NCI-H1048 (cell line): ENCODE data around the gene TTLL3.
"Not testable (repeated sequence)": the region's sequence is repeated elsewhere in the genome, so short reads cannot be mapped to it uniquely, and the experiment has no call there.

Experiments
- DNase-seq: peaks from one replicate; lab custom pipeline; 2025; lab: John Stamatoyannopoulos, UW

The TTLL3 gene

DNA sequence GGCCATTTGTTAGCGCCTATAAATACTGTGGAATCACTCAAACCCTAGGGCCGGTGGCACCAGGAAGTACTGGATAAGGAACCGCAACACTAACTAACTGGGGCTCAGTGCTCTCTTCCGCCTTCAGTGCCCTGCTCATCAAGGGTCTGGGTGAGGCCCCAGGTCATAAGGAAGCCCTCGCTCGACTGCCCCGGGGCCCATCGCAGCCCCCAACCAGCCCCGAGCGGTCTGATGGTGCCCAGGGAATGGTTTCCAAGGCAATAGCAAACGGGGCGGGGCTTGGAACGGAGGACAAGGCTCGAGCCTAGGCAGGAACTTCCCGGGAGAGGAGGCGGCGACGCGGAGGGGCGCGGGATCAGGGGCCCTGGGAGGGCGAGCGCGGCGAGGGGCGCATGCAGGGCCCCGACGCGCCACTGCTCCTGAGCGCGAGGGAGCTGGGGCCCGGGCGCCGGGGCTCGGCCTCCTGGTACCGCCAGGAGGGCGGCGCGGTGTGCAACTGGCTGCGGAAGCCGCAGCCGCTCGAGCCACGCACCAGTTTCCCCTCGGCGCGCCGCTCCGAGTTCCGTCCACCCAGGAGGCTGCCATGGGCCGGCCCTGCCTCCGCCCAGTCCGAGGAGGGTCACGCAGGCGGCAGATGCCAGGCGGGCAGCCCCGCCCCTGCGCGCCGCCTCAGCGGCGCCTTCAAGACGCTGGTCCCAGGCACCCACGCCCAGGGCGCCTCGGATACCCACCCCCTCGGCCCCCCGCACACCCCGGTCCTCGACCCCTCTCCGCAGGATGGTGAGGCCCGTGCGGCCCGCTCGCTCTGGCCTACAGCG, at the start of gene TTLL3:
TTLL3 (plus strand) TSS at position 648 of the 818 bp plus-strand sequence. CDS start 400 bp downstream, outside the sequence.
- no peak for DNase-seq

- no peak for DNase-seq
These were observed 49.1 kb upstream of the TTLL3 start for GRCh38 chr3:9760779-9761505.

GRCh38 chr3:9761919-9762318, 48.1 kb upstream of the TTLL3 start:
- no peak for DNase-seq

DNA sequence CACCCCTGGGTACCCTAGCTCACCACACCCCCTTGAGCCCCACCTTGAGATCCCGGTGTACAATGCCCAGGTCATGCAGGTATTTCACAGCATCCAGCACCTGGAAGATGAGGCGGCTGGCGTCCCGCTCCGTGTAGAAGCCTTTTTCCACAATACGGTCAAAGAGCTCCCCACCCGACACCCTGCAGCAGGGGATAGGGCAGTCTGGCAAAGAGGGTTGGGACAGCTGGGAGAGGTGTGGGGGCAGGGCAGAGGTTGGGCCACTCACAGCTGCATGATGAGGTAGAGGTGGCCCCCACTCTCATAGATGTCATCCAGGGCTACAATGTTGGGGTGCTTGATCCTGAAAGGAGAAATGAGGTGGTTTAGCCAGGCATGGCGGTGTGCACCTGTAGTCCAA, 47.2 kb upstream of the TTLL3 start:
- no peak for DNase-seq

- no peak for DNase-seq
These were observed 44.2 kb upstream of the TTLL3 start for GRCh38 chr3:9765865-9766264.

DNA sequence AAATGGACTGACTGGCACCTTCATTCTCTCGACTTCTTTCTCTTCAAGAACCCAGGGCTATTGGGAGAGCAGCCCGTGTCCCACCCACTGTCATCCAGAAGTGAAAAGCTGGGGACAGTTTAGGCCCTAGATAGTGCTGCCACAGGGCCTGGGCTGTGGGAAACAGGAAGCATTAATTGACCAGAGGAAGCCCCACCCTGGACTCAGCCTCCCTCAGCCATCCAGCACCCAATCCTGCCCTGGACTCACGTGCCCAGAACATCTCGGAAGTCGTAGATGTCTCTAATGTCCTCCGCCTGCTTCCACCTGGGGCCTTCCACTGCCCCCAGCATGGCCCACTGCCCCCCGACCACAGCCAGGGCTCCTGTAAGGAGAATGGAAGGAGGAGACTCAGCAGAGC, 42.6 kb upstream of the TTLL3 start:
- no peak for DNase-seq

DNA sequence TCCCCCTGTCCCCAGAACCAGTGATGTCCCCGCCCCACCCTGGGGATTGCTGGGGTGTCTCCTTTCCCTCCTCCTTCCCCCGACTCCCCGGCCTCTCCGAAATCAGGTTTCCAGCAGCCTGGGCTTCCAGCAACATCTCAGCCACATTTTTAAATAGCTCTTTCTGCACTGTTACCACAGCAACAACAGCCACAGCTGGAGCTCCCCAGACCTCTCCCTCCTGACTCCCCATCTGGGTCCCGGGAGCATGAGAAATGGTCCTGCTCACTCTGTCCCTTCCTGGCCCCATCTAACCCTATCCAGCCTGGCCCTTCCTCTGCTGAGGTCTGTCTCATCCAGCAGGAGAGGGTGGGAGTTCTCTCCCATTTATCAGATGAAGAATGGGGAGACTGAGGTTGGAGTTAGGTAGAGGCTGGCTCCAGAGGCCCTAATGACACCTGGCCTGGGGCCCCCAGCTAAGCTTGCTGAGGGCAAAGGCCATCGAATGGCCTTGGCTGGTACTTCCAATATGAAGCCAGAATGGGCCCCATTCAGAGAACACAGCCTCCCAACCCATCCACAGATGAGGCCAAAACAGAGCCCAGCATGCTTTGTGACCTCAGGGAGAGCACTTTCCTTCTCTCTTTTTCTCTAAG, 41.8 kb upstream of the TTLL3 start:
- no peak for DNase-seq

DNA sequence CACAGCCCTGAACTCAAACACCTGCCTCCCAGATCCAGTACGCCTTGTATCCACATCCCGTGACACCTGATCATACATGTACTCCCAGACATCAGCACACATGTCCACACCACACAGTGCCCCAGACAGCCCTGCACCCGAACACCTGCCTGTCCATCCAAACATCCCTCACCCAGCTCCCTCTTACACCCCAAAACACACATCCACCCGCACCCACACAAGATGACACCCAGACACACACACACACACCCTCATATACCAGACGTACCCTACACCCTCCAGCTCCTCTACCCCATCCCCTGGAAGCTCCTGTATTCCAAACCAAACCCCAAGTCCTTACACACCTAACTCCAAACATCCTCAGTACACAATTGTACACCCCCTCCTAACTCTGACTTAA, 41.0 kb upstream of the TTLL3 start:
- DNase-seq: no peak

- no peak for DNase-seq
These were observed 40.4 kb upstream of the TTLL3 start, which contains the start of gene CAMK1 for GRCh38 chr3:9769426-9770275. CAMK1 (minus strand) TSS chr3:9769947; CDS start chr3:9767749, 2,198 bp downstream.

DNA sequence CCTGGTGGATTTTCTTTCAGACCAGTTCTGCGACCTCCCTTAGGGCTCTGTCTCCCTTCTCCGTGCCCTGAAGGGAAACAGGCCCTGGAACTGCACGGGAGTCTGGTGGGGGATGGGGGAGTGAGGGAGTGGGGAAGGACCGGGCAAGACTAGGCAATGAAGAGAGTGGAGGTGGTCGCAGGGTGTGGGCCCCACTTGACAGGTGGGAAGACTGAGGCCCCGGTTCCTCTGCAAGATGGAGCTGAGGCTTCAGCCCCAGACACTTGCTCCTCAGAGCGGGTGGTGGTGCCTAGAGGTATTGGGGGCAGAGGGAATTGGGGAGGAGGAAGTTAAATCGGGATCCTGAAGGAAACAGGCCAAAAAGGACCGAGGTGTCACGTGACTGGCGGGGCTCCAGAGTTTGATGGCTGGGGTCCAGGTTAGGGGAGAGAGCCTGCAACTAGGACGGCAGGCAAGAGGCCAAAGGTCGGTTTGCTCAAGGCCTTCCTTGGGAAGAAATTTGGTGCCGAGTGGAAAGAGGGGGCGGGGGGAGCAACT, 39.7 kb upstream of the TTLL3 start:
- DNase-seq: no peak

GRCh38 chr3:9771007-9771406, 39.1 kb upstream of the TTLL3 start:
- DNase-seq: not testable (repeated sequence)

DNA sequence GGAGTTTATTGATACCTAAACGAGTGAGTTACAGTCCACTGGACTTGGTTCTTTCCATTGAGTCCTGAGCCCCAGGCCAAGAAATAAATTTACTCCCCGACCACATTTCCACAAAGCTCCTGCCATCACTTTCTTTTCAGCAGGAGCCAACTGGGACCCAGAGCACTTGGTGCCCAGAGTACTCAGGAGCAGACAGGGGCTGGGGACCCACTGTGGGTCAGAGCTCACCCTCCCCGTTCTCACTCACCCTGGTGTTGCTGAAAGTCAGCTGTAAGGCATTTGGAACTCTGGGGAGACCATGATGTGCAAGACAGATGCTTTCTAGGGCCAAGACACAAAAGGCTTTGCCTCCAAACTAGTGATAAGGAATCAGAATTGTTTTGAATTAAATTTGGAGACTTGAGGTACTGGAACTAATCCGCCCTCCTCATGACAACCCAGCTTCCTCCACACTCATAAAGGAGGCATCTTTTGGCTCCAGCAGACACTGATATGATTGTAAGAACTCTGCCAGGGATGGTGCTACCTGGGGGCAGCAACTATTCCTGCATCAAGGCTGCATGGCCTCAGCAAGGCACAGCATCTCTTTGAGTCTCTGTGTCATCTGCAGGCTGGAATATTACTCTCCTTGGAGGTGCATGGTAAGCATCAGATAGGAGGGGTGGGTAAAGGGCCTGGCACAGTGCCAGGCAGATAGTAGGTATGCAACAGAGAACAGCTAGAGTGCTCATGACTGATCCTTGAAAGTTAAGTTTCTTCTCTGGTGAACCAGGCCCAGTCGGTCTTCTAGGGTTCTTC, 33.0 kb upstream of the TTLL3 start:
- DNase-seq: no peak

- no peak for DNase-seq
These were observed 32.4 kb upstream of the TTLL3 start for GRCh38 chr3:9777694-9778021.

DNA sequence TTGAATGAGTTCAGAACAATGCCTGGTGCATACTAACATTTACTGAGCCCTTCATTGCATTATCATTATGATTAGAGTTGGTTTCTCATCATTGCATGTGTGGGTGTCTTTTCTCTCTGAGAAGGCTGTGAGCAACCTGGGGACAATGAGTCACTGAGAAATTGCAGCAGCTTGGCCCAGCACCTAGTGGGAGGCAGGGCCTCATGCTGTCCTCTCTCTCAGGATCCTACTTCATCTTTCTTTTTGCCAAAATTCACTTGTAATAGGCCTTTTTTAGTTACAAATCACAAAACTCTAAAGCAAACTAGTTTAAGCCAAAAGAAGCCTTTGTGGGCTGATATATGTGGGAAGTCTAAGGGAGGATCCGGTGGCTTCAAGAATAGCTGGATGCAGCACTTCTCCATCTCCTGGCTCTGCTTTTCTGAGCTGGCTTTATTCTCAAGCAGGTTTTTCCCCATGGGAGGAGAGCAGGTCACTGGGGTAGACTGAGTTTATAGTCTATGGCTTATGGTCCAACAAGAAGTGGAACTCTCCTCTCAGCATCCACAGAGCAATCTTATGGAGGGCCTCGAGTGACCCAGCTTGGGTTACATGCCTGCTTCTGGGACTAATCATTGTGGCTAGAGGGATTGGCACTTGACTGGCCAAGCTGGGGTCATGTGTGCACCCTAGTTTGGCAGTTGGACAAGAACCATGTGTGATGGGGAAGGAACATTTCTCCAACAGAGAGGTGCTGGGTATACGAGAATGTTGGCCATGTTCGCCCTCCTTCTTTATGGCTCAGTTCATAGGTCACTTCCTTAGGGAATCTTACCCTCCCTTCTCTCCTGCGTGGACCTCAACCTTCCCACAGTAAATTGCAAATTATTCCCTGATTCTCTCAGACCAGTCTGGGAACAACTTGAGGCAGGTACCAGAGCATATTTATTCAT, 31.7 kb upstream of the TTLL3 start:
- DNase-seq: no peak

GRCh38 chr3:9779075-9779593, 30.9 kb upstream of the TTLL3 start:
- no peak for DNase-seq

DNA sequence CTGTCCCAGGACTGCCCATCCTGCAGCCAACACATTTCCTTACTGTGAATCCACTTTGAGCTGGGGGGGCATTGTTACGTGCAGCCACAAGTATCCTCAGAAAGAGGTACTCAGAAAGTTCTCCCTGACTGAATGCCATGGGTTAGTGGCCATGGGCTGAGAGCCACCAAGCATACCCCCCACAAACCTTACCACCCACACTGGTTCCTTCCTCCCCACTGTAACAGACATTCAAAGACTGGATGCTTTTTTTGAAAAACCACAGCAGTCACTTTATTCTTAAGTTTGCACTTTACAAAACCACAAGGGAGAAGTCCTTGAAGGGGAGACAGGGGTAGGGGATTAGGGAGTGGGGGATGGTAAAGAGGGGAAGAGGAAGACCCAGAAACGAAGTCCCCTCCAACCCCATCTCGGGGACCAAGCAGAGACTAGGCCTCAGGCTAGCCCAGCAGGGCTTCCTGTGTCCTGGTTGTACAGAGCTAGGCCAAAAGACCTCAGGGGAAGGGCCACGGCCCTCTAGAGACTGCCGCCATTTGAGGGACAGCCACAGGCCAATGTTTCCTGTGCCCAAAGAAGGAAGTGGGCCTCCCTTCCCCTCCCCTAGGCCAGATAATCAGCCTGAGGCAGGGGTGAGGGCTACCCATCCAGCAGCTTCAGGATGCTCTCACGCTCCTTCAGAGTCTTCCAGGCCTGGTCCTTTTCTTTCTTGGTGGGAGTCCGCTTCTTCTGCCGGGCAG, 30.2 kb upstream of the TTLL3 start:
- DNase-seq: no peak

- DNase-seq: no peak
These were observed 29.6 kb upstream of the TTLL3 start for GRCh38 chr3:9780458-9780812.

- DNase-seq: no peak
These were observed 29.2 kb upstream of the TTLL3 start for GRCh38 chr3:9780910-9781309.

- no peak for DNase-seq
These were observed 28.5 kb upstream of the TTLL3 start for GRCh38 chr3:9781551-9781950.
